T-helper 22 cell (primary cell): ENCODE results near the gene FBXL19.

Experiments used
- DNase-seq: peaks from one replicate; pipeline ENCODE4 v3.0.0-alpha.2; 2020; ENCODE audit warnings: low read depth

The FBXL19 gene

GRCh38 chr16:30947541-30947858, 24.1 kb downstream of the FBXL19 start:
- DNase-seq = no peak

- no peak for DNase-seq
Measured at GRCh38 chr16:30947859-30948666, 24.7 kb downstream of the FBXL19 start.

- DNase-seq = peak; percentile 22
Measured at GRCh38 chr16:30948667-30949649, 25.6 kb downstream of the FBXL19 start, which contains the start of gene ORAI3. Gene ORAI3, plus strand, starts transcription at chr16:30949068. Its CDS starts 222 bp downstream, at chr16:30949290.

GRCh38 chr16:30949650-30950515, 26.5 kb downstream of the FBXL19 start:
- no peak for DNase-seq

GRCh38 chr16:30950516-30951065, 27.2 kb downstream of the FBXL19 start:
- DNase-seq = no peak

GRCh38 chr16:30951193-30951592, 27.8 kb downstream of the FBXL19 start:
- DNase-seq = no peak

- no peak for DNase-seq
Measured at GRCh38 chr16:30951750-30952149, 28.4 kb downstream of the FBXL19 start.

- DNase-seq = no peak
Measured at GRCh38 chr16:30953111-30953510, 29.7 kb downstream of the FBXL19 start.

GRCh38 chr16:30953511-30954124, 30.2 kb downstream of the FBXL19 start:
- peak; percentile 27 for DNase-seq

- no peak for DNase-seq
Measured at GRCh38 chr16:30954993-30955392, 31.6 kb downstream of the FBXL19 start.

GRCh38 chr16:30956601-30957455, 33.5 kb downstream of the FBXL19 start:
- peak; percentile 83 for DNase-seq

- DNase-seq = peak; percentile 94
Measured at GRCh38 chr16:30957456-30958174, 34.2 kb downstream of the FBXL19 start, which contains the start of gene SETD1A. Gene SETD1A, plus strand, starts transcription at chr16:30957754. Its CDS starts 978 bp downstream, at chr16:30958732.

GRCh38 chr16:30958175-30959079, 35.1 kb downstream of the FBXL19 start:
- DNase-seq = peak; percentile 61

GRCh38 chr16:30961384-30961783, 38.0 kb downstream of the FBXL19 start:
- no peak for DNase-seq

GRCh38 chr16:30963925-30964511, 40.6 kb downstream of the FBXL19 start:
- no peak for DNase-seq

- no peak for DNase-seq
Measured at GRCh38 chr16:30964574-30965226, 41.3 kb downstream of the FBXL19 start.

- DNase-seq = no peak
Measured at GRCh38 chr16:30965436-30965835, 42.1 kb downstream of the FBXL19 start.
